ENCODE measurements around the gene TMEM82. TPM values are rescaled to one million over a fixed set of nuclear protein-coding genes. Genes with fewer than 3 reads are reported as not detected.

The TMEM82 gene
- total RNA-seq, 2 donors from 2014 or later: 0.46 to 3.2 TPM

DNA sequence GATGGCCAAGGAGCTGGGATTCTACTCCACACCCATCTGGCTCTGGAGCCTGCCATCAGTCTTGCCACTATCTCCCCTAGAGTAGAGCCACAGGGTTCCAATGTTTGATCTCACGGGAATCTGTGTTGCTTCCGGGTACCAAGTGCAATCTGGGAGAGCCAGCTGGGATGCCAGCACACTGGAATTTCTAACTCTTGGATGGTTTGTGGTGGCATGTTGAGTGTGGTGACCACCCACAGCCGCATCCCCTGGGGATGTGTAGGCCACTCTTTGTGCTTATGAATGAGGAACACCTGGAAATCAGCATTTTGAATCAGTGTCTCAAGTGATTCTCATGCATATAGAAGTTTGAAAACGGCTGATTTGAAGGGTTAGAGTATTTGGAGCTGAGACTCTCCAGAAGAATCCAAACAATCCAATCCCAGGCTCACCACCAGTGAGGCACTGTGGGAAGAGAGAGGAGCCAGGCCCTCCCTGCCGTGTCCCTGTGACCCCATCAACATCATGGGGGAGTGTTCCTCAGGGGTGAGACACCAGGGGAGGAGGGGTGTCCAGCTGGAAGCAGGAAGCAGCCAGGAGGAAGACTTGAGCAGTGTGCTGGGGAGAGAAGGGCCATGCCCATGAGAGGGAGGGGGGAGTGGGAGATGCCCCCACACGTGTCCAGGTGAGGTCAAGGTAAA lies 29.7 kb downstream of the TMEM82 start:
- no peak overlapping the region for H3K9ac ChIP-seq (ENCODE audit: extremely low read depth, low read length, poor library complexity, severe bottlenecking)
- H3K4me3 ChIP-seq (ENCODE audit: low read length): no peak overlapping the region
- Mint-ChIP-seq H3K9me3 (no peaks in the 10 kb centered on the region), H3K4me3 (no peak overlapping the region), H3K36me3 (ENCODE audit: low read depth) (peaks cover 65% of the 10 kb centered on the region), H3K27ac (peak overlapping the region; percentile 74), H3K27me3 (ENCODE audit: insufficient read depth) (no peaks in the 10 kb centered on the region), H3K4me1 (no peaks in the 10 kb centered on the region)
- WGBS, 2 experiments (ENCODE audit: insufficient coverage in 1 of 2, insufficient read length in 1 of 2): 92 to 93% methylated on average over 4 to 6 of the region's 6 CpGs
- no peak overlapping the region for H3K27ac ChIP-seq (ENCODE audit: low read depth, low read length)
- H3K27me3 ChIP-seq (ENCODE audit: control insufficient read depth, insufficient read depth, low read length, poor library complexity, severe bottlenecking): no peaks in the 10 kb centered on the region
- DNase-seq: no peak
- peaks cover 81% of the 10 kb centered on the region for H3K36me3 ChIP-seq (ENCODE audit: control insufficient read depth, insufficient read depth, low read length)
- no peaks in the 10 kb centered on the region for H3K4me1 ChIP-seq (ENCODE audit: control insufficient read depth, insufficient read depth, low read length)
- no peaks in the 10 kb centered on the region for H3K9me3 ChIP-seq (ENCODE audit: control insufficient read depth, low read length)
- TF ChIP-seq, protein P1, sequence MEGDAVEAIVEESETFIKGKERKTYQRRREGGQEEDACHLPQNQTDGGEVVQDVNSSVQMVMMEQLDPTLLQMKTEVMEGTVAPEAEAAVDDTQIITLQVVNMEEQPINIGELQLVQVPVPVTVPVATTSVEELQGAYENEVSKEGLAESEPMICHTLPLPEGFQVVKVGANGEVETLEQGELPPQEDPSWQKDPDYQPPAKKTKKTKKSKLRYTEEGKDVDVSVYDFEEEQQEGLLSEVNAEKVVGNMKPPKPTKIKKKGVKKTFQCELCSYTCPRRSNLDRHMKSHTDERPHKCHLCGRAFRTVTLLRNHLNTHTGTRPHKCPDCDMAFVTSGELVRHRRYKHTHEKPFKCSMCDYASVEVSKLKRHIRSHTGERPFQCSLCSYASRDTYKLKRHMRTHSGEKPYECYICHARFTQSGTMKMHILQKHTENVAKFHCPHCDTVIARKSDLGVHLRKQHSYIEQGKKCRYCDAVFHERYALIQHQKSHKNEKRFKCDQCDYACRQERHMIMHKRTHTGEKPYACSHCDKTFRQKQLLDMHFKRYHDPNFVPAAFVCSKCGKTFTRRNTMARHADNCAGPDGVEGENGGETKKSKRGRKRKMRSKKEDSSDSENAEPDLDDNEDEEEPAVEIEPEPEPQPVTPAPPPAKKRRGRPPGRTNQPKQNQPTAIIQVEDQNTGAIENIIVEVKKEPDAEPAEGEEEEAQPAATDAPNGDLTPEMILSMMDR (conservative IDR thresholded peaks at IDR 0.05): no peak

DNA sequence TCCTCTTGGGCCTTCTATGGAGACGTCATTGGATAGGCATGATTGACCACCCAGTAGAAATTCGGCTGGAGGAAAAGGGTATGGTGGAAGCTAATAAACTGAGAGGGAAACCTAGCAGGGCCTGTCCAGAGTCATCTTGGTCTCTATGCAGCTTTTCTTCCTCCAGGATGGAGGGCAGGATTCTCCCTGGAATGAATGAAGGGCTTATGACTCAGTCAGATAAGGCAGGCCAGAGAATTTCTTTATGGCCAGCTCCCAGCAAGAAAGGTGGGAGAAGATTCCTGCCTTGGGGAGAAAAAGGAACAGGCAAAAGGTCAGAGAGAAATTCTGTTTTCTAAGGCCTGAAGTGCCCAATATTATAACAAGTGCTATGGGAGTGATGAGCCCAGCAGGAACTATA lies 33.4 kb downstream of the TMEM82 start:
- H3K36me3 Mint-ChIP-seq (ENCODE audit: low read depth): peaks cover 73% of the 10 kb centered on the region
- no peaks in the 10 kb centered on the region for H3K9me3 ChIP-seq (ENCODE audit: control insufficient read depth, low read length)
- no peaks in the 10 kb centered on the region for H3K9me3 Mint-ChIP-seq

DNA sequence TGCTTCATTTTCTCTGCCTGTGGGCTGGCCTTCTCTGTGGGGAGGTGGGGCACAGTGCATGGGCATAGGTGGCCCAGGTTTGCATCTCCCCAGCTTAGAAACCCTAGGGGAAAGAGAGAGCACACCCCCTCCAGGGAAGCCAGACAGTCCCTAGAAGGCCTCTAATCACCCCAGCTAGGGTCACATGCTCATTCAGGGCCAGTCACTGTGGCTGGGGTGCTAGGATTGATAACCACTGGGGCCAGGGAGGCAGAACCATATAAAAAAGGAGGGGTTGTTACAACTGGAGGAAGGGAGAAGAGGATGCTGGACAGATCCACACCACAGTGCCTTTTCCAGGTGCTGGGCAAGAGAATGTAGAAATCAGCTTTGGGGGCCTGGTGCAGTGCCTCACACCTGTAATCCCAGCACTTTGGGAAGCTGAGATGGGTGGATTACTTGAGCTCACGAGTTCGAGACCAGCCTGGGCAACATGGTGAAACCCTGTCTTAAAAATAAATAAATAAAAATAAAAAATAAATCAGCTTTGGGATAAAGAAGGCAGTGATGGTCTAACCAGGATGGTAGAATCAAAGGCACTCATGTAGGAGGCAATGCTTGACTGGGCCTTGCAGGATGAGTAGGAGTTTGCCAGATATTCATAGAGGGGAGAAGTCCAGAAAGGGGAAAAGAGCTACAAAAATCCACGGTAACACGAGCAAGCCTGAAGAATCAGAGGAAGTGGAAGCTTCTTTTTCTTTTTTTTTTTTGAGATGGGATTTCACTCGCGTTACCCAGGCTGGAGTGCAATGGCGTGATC lies 35.8 kb downstream of the TMEM82 start:
- Histone ChIP-seq H3K9ac (ENCODE audit: extremely low read depth, low read length, poor library complexity, severe bottlenecking) (no peak overlapping the region), H3K36me3 (ENCODE audit: control insufficient read depth, insufficient read depth, low read length) (peaks cover 87% of the 10 kb centered on the region), H3K27me3 (ENCODE audit: control insufficient read depth, insufficient read depth, low read length, poor library complexity, severe bottlenecking) (no peaks in the 10 kb centered on the region), H3K4me1 (ENCODE audit: control insufficient read depth, insufficient read depth, low read length) (no peaks in the 10 kb centered on the region), H3K4me3 (ENCODE audit: low read length) (no peak overlapping the region), H3K9me3 (ENCODE audit: control insufficient read depth, low read length) (no peaks in the 10 kb centered on the region), H3K27ac (ENCODE audit: low read depth, low read length) (no peak overlapping the region)
- DNase-seq: no peak
- Mint-ChIP-seq H3K27me3 (ENCODE audit: insufficient read depth) (no peaks in the 10 kb centered on the region), H3K4me1 (peaks cover 3% of the 10 kb centered on the region), H3K27ac (no peak overlapping the region), H3K4me3 (no peak overlapping the region), H3K9me3 (peaks cover 2% of the 10 kb centered on the region), H3K36me3 (ENCODE audit: low read depth) (peaks cover 73% of the 10 kb centered on the region)
- 98% methylated on average over 5 of the region's 7 CpGs; no CpG with 5 or more reads in 1 of the 2 experiments for WGBS, 2 experiments (ENCODE audit: insufficient coverage in 1 of 2, insufficient read length in 1 of 2)
- TF ChIP-seq, protein P1 (conservative IDR thresholded peaks at IDR 0.05): no peak

More for the DNA sequence above, 33.4 kb downstream of the TMEM82 start:
- Histone ChIP-seq H3K27me3 (ENCODE audit: control insufficient read depth, insufficient read depth, low read length, poor library complexity, severe bottlenecking) (no peaks in the 10 kb centered on the region), H3K4me1 (ENCODE audit: control insufficient read depth, insufficient read depth, low read length) (no peaks in the 10 kb centered on the region), H3K4me3 (ENCODE audit: low read length) (no peak overlapping the region), H3K36me3 (ENCODE audit: control insufficient read depth, insufficient read depth, low read length) (peaks cover 86% of the 10 kb centered on the region), H3K27ac (ENCODE audit: low read depth, low read length) (no peak overlapping the region), H3K9ac (ENCODE audit: extremely low read depth, low read length, poor library complexity, severe bottlenecking) (no peak overlapping the region)
- H3K27ac Mint-ChIP-seq: no peak overlapping the region
- no peak overlapping the region for H3K4me3 Mint-ChIP-seq
- TF ChIP-seq, protein P1 (conservative IDR thresholded peaks at IDR 0.05): no peak
- 97% methylated on average over 2 of the region's 2 CpGs; no CpG with 5 or more reads in 1 of the 2 experiments for WGBS, 2 experiments (ENCODE audit: insufficient coverage in 1 of 2, insufficient read length in 1 of 2)
- no peak for DNase-seq
- no peaks in the 10 kb centered on the region for H3K27me3 Mint-ChIP-seq (ENCODE audit: insufficient read depth)
- H3K4me1 Mint-ChIP-seq: peaks cover 3% of the 10 kb centered on the region

All from endodermal cell (in vitro differentiated cells).